ENCODE data around the gene FAM171A2. TPM values are rescaled to one million over a fixed set of nuclear protein-coding genes. Genes with fewer than 3 reads are reported as not detected.

Gene FAM171A2
- total RNA-seq, 1 donor from 2014 or later, result 60.8 TPM

GRCh38 chr17:44318077-44318892 lies 45.4 kb downstream of the FAM171A2 start:
- no peak for DNase-seq

GRCh38 chr17:44317545-44317944 lies 46.1 kb downstream of the FAM171A2 start:
- no peak for DNase-seq

- no peak for DNase-seq
Measured at GRCh38 chr17:44315760-44316731, 47.6 kb downstream of the FAM171A2 start.

- DNase-seq, result peak; percentile 28
Measured at GRCh38 chr17:44314869-44315661, 48.6 kb downstream of the FAM171A2 start.

- no peak for DNase-seq
Measured at GRCh38 chr17:44314524-44314868, 49.2 kb downstream of the FAM171A2 start.

GRCh38 chr17:44314031-44314430 lies 49.6 kb downstream of the FAM171A2 start:
- DNase-seq, result no peak

- no peak for DNase-seq
Measured at GRCh38 chr17:44312396-44313104, 51.1 kb downstream of the FAM171A2 start.

GRCh38 chr17:44311562-44312181 lies 52.0 kb downstream of the FAM171A2 start:
- DNase-seq, result no peak

- no peak for DNase-seq
Measured at GRCh38 chr17:44310609-44311376, 52.9 kb downstream of the FAM171A2 start.

- no peak for DNase-seq
Measured at GRCh38 chr17:44310188-44310587, 53.5 kb downstream of the FAM171A2 start.

- DNase-seq, result no peak
Measured at GRCh38 chr17:44309472-44309871, 54.2 kb downstream of the FAM171A2 start.

- no peak for DNase-seq
Measured at GRCh38 chr17:44308865-44309264, 54.8 kb downstream of the FAM171A2 start.

GRCh38 chr17:44308320-44308818 lies 55.3 kb downstream of the FAM171A2 start, which contains the start of gene RUNDC3A:
TSS of gene RUNDC3A (plus strand) at chr17:44308601. CDS start at chr17:44308833, 232 bp downstream.
- DNase-seq, result peak; percentile 94

GRCh38 chr17:44307387-44308186 lies 56.1 kb downstream of the FAM171A2 start:
- DNase-seq, result peak; percentile 77

GRCh38 chr17:44304651-44305050 lies 59.0 kb downstream of the FAM171A2 start:
- no peak for DNase-seq
